GM23338 (cell line): ENCODE measurements around the gene DAGLA.

ENCODE experiments used
- CREB1 ChIP-seq: fragments of 250-450 bp; sonication (Bioruptor Pico); IDR thresholded peaks from 2 replicates; pipeline ENCODE4 v1.5.0; 2020; ENCODE audit warnings: low read depth, mild to moderate bottlenecking, moderate library complexity
- CTCF ChIP-seq, 2 experiments: fragments of 200-600 bp in 1 of 2; sonication (generic) in 1 of 2; conservative IDR thresholded peaks; 2 replicates each; pipeline versions ENCODE4 v1.5.1 to v1.6.1; 2016 to 2017; ENCODE audit warnings: antibody characterized with exemption in 2 of 2, low read depth in 2 of 2, mild to moderate bottlenecking in 2 of 2, moderate library complexity in 1 of 2
- ETS1 ChIP-seq: IDR thresholded peaks from 2 replicates; pipeline ENCODE4 v1.6.1; 2016; ENCODE audit warnings: antibody characterized with exemption
- EZH2 ChIP-seq: fragments of 200-600 bp; sonication (generic); IDR thresholded peaks from one replicate; pipeline ENCODE4 v1.8.0; 2017; ENCODE audit warnings: antibody characterized with exemption, mild to moderate bottlenecking, low read depth; ENCODE audit not compliant: unreplicated experiment
- EZH2phosphoT487 ChIP-seq: fragments of 200-600 bp; sonication (generic); IDR thresholded peaks from one replicate; pipeline ENCODE4 v1.8.1; 2018; ENCODE audit warnings: antibody characterized with exemption; ENCODE audit not compliant: unreplicated experiment
- JUNB ChIP-seq: IDR thresholded peaks from one replicate; pipeline ENCODE4 v1.6.1; 2016; ENCODE audit warnings: antibody characterized with exemption; ENCODE audit not compliant: unreplicated experiment
- NANOG ChIP-seq: IDR thresholded peaks from 2 replicates; pipeline ENCODE4 v1.6.1; 2016; ENCODE audit warnings: antibody characterized with exemption, borderline replicate concordance
- POLR2AphosphoS5 ChIP-seq: IDR thresholded peaks from 2 replicates; pipeline ENCODE4 v1.6.1; 2016; ENCODE audit warnings: antibody characterized with exemption, low read depth
- REST ChIP-seq: IDR thresholded peaks from one replicate; pipeline ENCODE4 v1.6.1; 2018; ENCODE audit warnings: antibody characterized with exemption; ENCODE audit not compliant: unreplicated experiment
- ZNF331 ChIP-seq: fragments of 250-450 bp; sonication (Bioruptor Pico); IDR thresholded peaks from 2 replicates; pipeline ENCODE4 v1.5.0; 2020; ENCODE audit warnings: low read depth, mild to moderate bottlenecking, moderate library complexity

GRCh38 chr11:61659413-61660196, 20.6 kb upstream of the DAGLA start:
- TF ChIP-seq CTCF (conservative IDR thresholded peaks at IDR 0.05; ENCODE audit: low read depth in 2 of 2), result peak; percentile 54 to 63
- no peak for TF ChIP-seq POLR2AphosphoS5
- TF ChIP-seq NANOG, result no peak
- no peak for TF ChIP-seq REST
- TF ChIP-seq JUNB, result no peak
- TF ChIP-seq ETS1, result no peak
- no peak for TF ChIP-seq CREB1 (CRISPR knock-in tag)
- TF ChIP-seq ZNF331 (CRISPR knock-in tag), result no peak
- TF ChIP-seq EZH2phosphoT487, result no peak
- no peak for TF ChIP-seq EZH2
